Natural killer cell (primary cell): ENCODE measurements around the gene NUFIP2. TPM values are rescaled to one million over a fixed set of nuclear protein-coding genes. Genes with fewer than 3 reads are reported as not detected.
A peak's percentile ranks its signal among the peaks of the same experiment; 100 is the strongest.

Experiments
- ATAC-seq, 3 donors: fragments of 150-1000 bp in 2 of 3; fragments of 200-7000 bp in 1 of 3; cut with Tn5 transposase; 1 replicate in 1 of 3; 2 replicates in 2 of 3; pipeline ENCODE4 v1.10.0; 2021; ENCODE audit warnings: mild to moderate bottlenecking in 2 of 3, moderate library complexity in 2 of 3
- DNase-seq, 2 donors: peaks; one replicate each; pipeline versions ENCODE4 v3.0.0 to v3.0.0-alpha.2; 2013 to 2021; ENCODE audit warnings: mixed read lengths in 1 of 2
- H3K27ac ChIP-seq: one replicate; pipeline ENCODE4 v1.5.1; 2013; ENCODE audit warnings: mild to moderate bottlenecking, low read length
- H3K27me3 ChIP-seq: one replicate; pipeline ENCODE4 v1.6.1; 2013; ENCODE audit warnings: low read length; ENCODE audit not compliant: control insufficient read depth, insufficient read depth
- H3K36me3 ChIP-seq: one replicate; pipeline ENCODE4 v1.6.1; 2013; ENCODE audit warnings: low read length; ENCODE audit not compliant: control insufficient read depth, insufficient read depth
- H3K4me1 ChIP-seq: one replicate; pipeline ENCODE4 v1.6.1; 2013; ENCODE audit warnings: low read length; ENCODE audit not compliant: control insufficient read depth, insufficient read depth
- H3K4me3 ChIP-seq: one replicate; pipeline ENCODE4 v1.5.1; 2013; ENCODE audit warnings: low read length
- H3K9me3 ChIP-seq: one replicate; pipeline ENCODE4 v1.6.1; 2013; ENCODE audit warnings: low read length; ENCODE audit not compliant: control insufficient read depth, insufficient read depth
- H3K27ac Mint-ChIP-seq, 2 donors: one replicate each; pipeline ENCODE4 v1.8.0; 2022; ENCODE audit warnings: mild to moderate bottlenecking in 2 of 2, mixed read lengths in 2 of 2, moderate library complexity in 1 of 2
- H3K27me3 Mint-ChIP-seq, 2 donors: one replicate each; pipeline ENCODE4 v1.8.0; 2022; ENCODE audit warnings: low read depth in 2 of 2, mixed read lengths in 2 of 2
- H3K36me3 Mint-ChIP-seq: one replicate; pipeline ENCODE4 v1.8.0; 2022; ENCODE audit warnings: mixed read lengths
- H3K4me1 Mint-ChIP-seq, 2 donors: one replicate each; pipeline ENCODE4 v1.8.0; 2022; ENCODE audit warnings: mixed read lengths in 2 of 2
- H3K4me3 Mint-ChIP-seq: one replicate; pipeline ENCODE4 v1.8.0; 2022; ENCODE audit warnings: mild to moderate bottlenecking, moderate library complexity, mixed read lengths
- H3K9me3 Mint-ChIP-seq, 2 donors: one replicate each; pipeline ENCODE4 v1.8.0; 2022; ENCODE audit warnings: mixed read lengths in 2 of 2
- WGBS: methylation state at CpG from one replicate; pipeline ENCODE4 v1.1.7; 2013; ENCODE audit warnings: missing lambda C conversion rate; ENCODE audit not compliant: insufficient coverage; 5-methylcytosine and 5-hydroxymethylcytosine counted together
- intact Hi-C: fragments of 100-400 bp; cut with micrococcal nuclease; formaldehyde crosslinking; loops from one replicate; pipeline ENCODE4 v1.14.2; 2022
- total RNA-seq, 4 donors: library from RNA; stranded (reverse); fragments of 120-200 nt in 1 of 4; gene quantifications; one replicate each; pipeline versions ENCODE4 v1.2.3 to v1.2.4, GENCODE V29; 2013 to 2022
- TF ChIP-seq, protein P1 (sequence below): fragments of 200-600 bp; IDR thresholded peaks from one replicate; pipeline ENCODE4 v1.8.0; 2022; ENCODE audit warnings: antibody characterized with exemption

The NUFIP2 gene
- total RNA-seq, 3 donors from 2014 or later (not counting 1 experiment from before 2014, with no cell fraction given) = 79.2 to 112 (median 95.0) TPM

DNA sequence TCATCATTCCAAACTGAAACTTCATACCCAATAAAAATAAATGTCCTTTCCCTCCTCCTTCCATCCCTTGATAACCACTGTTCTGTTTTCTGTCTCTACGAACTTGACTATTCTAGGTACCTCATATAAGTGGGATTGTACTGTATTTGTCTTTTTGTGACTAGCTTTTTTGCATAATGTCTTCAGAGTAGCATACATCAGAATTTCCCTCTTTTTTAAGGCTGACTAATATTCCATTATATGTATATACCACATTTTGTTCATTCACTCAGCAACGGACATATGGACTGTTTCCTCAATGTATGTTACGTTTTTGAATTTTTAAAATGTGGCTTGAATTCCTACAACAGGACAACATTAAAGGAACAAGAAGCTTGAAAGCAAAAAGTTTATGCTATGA lies 1.5 kb upstream of the NUFIP2 start:
- Histone ChIP-seq H3K27ac (peak overlapping the region; percentile 87), H3K4me1 (peaks cover 7% of the 10 kb centered on the region), H3K4me3 (no peak overlapping the region), H3K9me3 (no peaks in the 10 kb centered on the region), H3K36me3 (no peaks in the 10 kb centered on the region), H3K27me3 (no peaks in the 10 kb centered on the region)
- intact Hi-C loops = loop anchor here (2.0 to 10.0 kb wide), 3 partner anchors 147 to 311 kb away; no protein-coding TSS in a partner anchor
- TF ChIP-seq, protein P1, sequence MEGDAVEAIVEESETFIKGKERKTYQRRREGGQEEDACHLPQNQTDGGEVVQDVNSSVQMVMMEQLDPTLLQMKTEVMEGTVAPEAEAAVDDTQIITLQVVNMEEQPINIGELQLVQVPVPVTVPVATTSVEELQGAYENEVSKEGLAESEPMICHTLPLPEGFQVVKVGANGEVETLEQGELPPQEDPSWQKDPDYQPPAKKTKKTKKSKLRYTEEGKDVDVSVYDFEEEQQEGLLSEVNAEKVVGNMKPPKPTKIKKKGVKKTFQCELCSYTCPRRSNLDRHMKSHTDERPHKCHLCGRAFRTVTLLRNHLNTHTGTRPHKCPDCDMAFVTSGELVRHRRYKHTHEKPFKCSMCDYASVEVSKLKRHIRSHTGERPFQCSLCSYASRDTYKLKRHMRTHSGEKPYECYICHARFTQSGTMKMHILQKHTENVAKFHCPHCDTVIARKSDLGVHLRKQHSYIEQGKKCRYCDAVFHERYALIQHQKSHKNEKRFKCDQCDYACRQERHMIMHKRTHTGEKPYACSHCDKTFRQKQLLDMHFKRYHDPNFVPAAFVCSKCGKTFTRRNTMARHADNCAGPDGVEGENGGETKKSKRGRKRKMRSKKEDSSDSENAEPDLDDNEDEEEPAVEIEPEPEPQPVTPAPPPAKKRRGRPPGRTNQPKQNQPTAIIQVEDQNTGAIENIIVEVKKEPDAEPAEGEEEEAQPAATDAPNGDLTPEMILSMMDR = no peak
- Mint-ChIP-seq H3K27ac (peak overlapping the region; percentile 92 to 99), H3K4me1 (peaks cover 31 to 35% of the 10 kb centered on the region in 2 donors), H3K9me3 (no peaks in the 10 kb centered on the region), H3K4me3 (peak overlapping the region; percentile 57), H3K36me3 (peaks cover 11% of the 10 kb centered on the region), H3K27me3 (no peaks in the 10 kb centered on the region)
- ATAC-seq (no peak), DNase-seq (no peak)
- no CpG with 5 or more reads among the region's 3 CpGs for WGBS

DNA sequence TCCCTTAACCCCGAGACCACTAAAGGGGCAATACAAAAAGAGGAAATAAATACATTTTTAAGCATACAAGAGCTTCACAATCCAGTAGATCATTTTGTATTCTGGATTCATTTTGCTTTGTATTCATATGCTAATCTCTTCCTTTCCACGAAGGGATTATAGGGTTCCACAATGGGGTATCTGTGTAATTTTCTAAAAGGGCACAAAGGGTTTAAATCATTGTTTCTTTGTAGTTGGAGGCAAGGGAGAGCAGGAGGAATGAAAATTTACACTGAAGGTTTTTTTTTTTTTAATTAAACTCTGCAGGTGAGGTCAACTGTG lies 592 bp upstream of the NUFIP2 start:
- Histone ChIP-seq H3K27ac (peak overlapping the region; percentile 87), H3K4me1 (peaks cover 15% of the 10 kb centered on the region), H3K36me3 (peaks cover 5% of the 10 kb centered on the region), H3K4me3 (peak overlapping the region; percentile 77), H3K27me3 (no peaks in the 10 kb centered on the region), H3K9me3 (no peaks in the 10 kb centered on the region)
- H3K36me3 Mint-ChIP-seq = peaks cover 11% of the 10 kb centered on the region
- H3K4me3 Mint-ChIP-seq = peak overlapping the region; percentile 100
- TF ChIP-seq, protein P1 = no peak
- H3K4me1 Mint-ChIP-seq = peaks cover 36 to 42% of the 10 kb centered on the region in 2 donors
- no peaks in the 10 kb centered on the region for H3K27me3 Mint-ChIP-seq
- WGBS = no CpG with 5 or more reads among the region's 2 CpGs
- no peaks in the 10 kb centered on the region for H3K9me3 Mint-ChIP-seq
- intact Hi-C loops = loop anchor here (2.0 to 10.0 kb wide), 5 partner anchors 77 to 567 kb away; partner anchors contain the start of genes NEK8 and TLCD1
- DNase-seq = no peak
- no peak for ATAC-seq
- peak overlapping the region; percentile 92 to 99 for H3K27ac Mint-ChIP-seq

DNA sequence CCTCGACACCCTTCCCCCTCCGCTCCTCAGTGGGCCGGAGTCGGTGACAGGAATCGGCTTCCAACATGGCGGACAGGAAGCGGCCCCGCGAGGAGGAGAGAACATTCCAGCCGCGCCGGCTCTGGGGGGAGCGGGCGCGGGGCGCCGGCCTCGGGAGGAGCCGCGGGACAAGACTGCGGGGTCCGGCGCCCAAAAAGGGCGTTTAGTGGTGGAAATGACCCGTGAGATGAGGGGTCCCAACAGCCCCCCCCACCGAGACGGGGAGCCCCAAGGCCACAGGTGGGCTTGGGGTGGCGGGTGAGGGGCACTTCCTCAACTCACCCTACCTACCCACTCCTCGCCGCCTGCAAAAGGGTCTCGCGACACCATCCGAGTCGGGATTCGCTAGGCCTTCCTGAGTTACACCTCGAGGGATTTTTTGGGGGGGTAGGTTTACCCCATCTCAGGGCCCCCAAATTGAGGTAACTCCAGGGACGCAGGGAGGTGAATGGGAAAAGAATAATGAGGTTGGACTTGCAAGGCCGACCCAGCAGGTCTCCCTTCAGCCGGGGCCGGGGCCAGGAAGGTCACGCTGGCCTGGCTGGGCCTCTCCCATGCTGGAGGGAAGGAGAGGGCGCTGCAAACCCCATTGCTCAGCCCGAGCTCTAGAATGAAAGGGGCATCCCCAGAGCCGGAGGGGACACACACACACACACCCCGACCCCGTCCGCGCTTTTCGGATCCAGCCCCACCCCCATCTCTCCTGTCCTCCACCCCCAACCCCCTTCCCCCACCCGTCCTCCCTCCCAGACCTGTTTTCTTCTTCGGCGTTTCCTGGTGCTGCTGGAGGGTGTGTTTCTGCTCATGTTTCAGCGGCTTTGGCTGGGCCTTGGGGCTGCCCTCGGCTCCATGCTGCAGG lies 707 bp downstream of the NUFIP2 start:
- peak; percentile 18 to 41 (median 19) for ATAC-seq
- intact Hi-C loops = loop anchor here (5.0 to 10.0 kb wide), 3 partner anchors 76 to 566 kb away; partner anchors contain the start of genes NEK8 and TLCD1
- DNase-seq = peak; percentile 56 to 74
- TF ChIP-seq, protein P1 = no peak
- H3K4me3 Mint-ChIP-seq = peak overlapping the region; percentile 100
- Histone ChIP-seq H3K27me3 (no peaks in the 10 kb centered on the region), H3K4me3 (peak overlapping the region; percentile 77), H3K4me1 (peaks cover 23% of the 10 kb centered on the region), H3K36me3 (peaks cover 5% of the 10 kb centered on the region), H3K27ac (peak overlapping the region; percentile 87), H3K9me3 (no peaks in the 10 kb centered on the region)
- no peaks in the 10 kb centered on the region for H3K9me3 Mint-ChIP-seq
- peaks cover 49 to 52% of the 10 kb centered on the region in 2 donors for H3K4me1 Mint-ChIP-seq
- no peaks in the 10 kb centered on the region for H3K27me3 Mint-ChIP-seq
- peaks cover 11% of the 10 kb centered on the region for H3K36me3 Mint-ChIP-seq
- under 1% methylated on average over 47 of the region's 54 CpGs for WGBS
- peak overlapping the region; percentile 92 to 99 for H3K27ac Mint-ChIP-seq
